ENCODE results near the gene HNRNPH1.

HNRNPH1 gene

DNA sequence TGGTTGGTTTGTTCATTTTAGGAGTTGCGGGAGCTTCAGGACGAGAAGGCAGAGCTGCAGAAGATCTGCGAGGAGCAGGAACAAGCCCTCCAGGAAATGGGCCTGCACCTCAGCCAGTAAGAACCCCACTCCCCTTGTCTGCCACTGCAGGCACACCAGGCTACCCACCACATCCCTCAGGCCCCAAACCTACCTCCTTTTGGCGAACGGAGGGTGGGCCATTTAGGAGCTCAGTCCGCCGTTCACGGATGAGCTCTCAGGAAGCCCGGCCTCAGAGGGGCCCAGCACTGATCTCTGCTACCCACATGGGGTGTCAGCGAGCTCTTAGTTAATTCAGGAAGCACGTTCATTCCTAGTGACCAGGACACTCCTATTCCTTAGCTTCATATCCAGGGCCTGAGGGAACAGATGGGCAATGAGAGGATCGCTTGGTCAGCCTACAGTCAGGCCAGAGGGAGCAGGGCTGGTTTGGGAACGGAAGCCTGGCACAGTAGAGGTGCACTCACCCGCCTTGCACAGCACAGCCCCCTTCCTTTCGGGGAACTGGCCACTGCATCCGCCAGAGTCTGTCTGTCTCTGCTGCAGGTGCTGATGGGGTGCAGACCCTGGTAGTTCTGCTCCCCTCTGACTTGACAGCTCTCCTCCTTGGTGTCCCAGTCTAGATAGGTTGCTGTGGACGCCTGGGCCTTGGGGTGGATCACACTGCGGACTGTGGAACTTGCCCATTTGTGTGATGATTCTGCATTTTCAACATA, 21.4 kb downstream of the HNRNPH1 start:
- DNase-seq: no peak

DNA sequence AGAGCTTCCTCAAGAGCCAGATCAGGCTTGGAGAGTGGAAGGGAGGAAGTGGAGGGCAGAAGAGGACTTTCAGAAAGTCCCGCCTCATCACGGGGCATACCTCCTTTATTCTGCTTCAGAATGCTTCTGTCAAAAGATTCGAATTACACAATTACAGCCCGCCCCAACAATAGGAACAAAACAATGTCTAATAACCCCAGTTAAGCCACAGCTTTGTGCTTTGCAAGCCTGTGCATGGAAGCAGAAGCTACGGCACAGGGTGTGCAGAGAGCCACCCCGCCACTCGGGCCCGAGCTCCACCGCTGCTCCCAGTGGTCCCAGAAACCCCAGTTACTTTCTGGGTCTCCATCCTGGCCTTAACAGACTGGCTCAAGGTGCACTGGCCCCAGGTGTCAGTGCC, 23.5 kb downstream of the HNRNPH1 start:
- DNase-seq: no peak

DNA sequence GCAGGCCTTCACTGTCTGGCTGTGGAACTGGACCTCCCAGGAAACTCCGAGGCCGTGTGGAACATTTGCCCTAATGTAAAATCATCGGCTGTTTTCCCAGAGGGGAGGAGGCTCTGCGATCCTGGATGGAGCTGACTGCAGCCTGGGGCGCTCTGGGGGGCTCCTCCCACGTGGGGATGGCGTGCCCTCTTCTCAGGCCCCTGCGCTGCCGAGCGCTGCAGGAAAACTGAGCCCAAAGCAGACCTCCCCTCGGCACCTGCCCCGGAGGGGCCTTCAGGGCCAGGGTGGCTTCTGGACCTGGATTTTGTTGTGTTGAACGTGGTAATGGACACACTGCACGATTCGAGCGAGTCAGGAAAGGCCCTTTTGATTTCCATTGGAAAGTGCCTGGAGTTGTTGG, 23.9 kb downstream of the HNRNPH1 start:
- DNase-seq: no peak

DNA sequence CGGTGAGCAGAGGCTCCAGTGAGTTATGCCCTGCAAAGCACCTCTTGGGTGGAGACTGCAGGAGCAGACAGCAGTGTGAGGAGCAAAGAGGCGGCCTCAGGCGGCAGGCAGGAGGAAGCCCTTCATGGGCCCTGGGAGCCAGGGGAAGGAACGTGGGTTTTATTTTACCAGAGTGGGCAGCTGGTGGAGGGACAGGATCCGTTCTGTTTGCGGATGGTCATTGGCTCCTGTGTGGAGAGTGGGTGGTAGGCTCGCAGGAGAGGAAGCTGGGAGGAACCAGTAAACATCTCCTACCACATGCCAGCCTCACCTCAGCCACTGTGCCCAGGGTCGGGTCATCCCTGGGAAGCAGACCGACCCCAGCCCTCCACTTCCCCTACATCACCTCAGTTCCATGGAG, 24.4 kb downstream of the HNRNPH1 start:
- DNase-seq: no peak

DNA sequence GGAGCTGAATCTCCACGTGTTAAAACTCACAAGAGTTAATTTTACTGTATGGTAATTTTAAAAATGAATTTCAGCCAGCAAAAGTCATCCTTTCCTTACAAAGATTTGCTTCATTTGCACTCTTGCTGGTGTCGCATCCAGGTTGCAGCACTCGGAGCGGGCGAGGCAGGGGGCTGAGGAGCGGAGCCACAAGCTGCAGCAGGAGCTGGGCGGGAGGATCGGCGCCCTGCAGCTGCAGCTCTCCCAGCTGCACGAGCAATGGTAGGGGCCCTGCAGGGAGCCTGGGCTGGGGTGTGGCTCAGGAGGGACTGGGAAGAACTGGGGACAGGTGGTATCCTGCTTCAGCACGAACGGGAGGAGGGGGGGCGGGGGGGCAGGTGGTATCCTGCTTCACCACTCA, 27.1 kb downstream of the HNRNPH1 start:
- DNase-seq: peak in 1 of 2 experiments; percentile 72

DNA sequence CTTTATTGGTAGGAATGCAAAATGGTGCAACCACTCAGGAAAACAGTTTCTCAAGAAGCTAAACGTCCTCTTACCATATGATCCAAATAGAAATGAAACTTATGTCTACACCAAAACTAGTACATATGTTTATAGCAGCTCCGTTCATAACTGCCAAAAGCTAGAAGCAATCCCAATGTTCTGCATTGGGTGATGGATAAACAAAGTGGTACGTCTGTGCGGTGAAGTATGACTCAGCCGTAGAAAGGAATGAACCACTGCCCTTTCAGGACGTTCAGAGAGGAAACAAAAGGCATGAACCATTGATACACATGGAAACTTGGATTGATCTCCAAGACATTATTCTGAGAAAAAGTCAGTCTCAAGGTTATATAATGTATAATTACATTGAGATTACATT, 27.6 kb downstream of the HNRNPH1 start:
- DNase-seq: no peak

DNA sequence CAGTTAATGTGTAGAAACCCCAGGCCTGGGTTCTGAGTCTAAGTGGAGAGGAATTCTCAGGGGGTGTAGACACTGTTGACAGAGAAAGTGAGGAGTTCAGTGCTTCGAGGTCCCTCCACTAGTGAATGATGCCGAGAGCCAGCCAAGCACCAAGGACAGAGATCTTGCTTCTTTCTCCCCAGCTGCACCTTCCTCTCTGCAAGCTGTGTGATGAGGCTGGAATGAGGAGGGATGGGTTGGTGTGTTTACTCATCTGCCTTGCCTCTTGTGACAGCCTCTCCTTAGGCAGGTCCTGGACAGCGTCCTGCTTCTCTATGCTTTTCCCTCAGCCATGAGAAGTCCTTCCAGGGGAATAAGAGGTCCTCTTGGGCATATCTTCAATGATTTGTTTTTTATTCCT, 35.3 kb downstream of the HNRNPH1 start:
- DNase-seq: no peak

DNA sequence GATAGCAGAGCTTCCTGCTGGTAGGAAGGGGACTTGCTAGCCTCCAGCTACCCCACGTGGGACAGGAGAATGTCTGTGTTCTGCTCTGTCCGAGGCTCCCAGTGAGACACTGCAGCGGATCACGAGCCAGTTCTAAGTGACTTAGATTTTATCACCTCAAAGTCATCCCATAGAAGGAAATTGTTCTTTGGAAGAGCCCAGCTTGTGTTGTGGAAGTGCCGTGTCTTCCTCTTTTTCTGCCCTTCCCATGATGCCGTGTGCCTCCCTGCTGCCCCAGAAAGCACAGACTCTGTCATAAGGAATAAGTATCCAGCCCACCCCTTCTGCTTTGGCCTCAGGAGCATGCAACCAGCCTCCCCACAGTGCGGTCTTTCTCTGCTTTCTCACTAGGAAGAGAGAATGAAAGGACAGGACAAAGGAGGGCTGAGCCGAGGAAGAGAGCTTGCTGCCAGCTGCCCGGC, 37.5 kb downstream of the HNRNPH1 start:
- DNase-seq: no peak

DNA sequence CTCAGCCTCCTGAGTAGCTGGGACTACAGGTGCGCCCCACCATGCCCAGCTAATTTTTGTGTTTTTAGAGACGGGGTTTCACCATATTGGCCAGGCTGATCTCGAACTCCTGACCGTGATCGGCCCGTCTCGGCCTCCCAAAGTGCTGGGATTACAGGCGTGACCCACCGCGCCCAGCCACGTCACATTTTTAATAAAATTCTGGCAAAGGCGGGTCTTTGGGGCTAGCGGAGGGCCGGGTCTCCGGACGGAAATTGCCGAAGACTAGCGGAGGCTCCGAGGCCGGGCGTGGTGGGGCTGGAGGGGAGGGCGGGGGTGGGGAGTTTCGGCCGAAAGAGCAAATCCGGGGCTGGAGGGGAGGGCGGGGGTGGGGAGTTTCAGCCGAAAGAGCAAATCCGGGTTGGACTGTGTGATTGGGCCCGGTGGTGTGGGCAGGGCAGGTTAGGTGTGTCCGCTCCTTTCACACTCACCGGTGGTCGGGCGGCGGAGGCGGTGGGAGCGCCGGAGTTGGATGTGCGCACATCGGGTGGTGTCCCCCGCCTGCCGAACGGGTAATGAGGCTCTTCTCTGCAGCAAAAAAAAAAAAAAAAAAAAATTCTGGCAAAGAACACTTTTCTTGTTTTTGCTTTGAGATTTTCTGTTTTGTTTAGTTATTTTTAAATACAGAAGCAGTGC, 46.0 kb downstream of the HNRNPH1 start:
- no peak for DNase-seq

DNA sequence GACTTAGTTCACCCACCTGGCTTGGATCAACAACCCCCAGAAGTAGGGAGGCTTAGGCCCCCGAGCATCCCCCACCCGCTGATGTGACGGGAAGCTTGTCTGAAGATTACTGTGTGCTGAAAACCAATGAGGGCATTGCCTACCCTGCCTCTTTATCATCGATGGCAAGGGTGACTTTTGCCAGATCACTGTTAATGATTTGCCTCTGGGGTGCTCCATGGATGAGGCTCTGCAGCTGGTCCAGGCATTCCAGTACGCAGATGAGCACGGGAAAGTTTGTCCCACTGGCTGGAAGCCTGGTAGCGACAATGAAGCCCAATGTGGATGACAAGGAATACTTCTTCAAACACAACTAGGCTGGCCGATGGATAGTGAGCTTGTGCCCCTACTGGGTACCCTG, 51.1 kb downstream of the HNRNPH1 start:
- DNase-seq: no peak

DNA sequence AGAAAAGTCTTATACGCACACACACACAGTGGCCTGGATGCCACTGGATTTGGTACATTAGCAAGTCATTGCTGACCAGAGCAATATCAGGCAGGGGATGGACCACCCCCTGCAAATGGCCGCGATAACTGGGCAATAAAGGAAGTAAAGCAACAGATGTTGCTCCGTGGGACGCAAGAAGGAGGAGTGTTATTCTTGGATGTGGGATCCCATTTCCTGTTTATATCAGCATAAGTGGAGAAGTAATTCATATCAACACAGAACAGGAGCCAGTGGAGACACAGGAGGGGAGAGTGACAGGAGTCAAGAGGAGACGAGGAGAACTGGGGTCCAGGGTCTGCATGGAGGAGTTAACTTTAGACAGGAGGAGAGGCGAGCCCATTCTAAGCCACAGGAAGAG, 54.8 kb downstream of the HNRNPH1 start:
- no peak for DNase-seq

DNA sequence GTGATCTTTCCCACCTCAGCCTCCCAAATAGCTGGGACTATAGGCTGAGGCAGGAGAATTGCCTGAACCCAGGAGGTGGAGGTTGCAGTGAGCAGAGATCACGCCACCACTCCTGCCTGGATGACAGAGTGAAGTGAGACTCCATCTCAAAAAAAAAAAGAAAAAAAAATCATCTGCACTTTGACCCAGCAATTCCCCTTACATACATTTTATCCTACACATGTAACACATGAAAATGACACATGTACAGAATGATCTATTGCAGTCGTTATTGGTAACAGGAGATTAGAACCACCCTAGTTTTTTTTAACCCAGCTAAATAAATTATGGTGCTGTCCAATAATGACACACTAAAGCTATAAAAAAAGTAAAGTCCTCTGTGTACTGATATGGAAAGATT, 58.9 kb downstream of the HNRNPH1 start:
- DNase-seq: no peak

All from NCI-H526 (cell line).